ENCODE measurements around the gene ANKRD40CL. TPM values are rescaled to one million over a fixed set of nuclear protein-coding genes. Genes with fewer than 3 reads are reported as not detected.
A peak's percentile ranks its signal among the peaks of the same experiment; 100 is the strongest.

Gene ANKRD40CL
- total RNA-seq, 1 donor, result not detected

GRCh38 chr17:50790618-50791017 lies 23.3 kb upstream of the ANKRD40CL start:
- H3K4me3 ChIP-seq (ENCODE audit: low read depth, low read length), result no peak overlapping the region
- TF ChIP-seq, protein P1, sequence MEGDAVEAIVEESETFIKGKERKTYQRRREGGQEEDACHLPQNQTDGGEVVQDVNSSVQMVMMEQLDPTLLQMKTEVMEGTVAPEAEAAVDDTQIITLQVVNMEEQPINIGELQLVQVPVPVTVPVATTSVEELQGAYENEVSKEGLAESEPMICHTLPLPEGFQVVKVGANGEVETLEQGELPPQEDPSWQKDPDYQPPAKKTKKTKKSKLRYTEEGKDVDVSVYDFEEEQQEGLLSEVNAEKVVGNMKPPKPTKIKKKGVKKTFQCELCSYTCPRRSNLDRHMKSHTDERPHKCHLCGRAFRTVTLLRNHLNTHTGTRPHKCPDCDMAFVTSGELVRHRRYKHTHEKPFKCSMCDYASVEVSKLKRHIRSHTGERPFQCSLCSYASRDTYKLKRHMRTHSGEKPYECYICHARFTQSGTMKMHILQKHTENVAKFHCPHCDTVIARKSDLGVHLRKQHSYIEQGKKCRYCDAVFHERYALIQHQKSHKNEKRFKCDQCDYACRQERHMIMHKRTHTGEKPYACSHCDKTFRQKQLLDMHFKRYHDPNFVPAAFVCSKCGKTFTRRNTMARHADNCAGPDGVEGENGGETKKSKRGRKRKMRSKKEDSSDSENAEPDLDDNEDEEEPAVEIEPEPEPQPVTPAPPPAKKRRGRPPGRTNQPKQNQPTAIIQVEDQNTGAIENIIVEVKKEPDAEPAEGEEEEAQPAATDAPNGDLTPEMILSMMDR (IDR thresholded peaks at IDR 0.05; ENCODE audit: insufficient read depth, low read length), result no peak
- DNase-seq (ENCODE audit: low read depth), result no peak

DNA sequence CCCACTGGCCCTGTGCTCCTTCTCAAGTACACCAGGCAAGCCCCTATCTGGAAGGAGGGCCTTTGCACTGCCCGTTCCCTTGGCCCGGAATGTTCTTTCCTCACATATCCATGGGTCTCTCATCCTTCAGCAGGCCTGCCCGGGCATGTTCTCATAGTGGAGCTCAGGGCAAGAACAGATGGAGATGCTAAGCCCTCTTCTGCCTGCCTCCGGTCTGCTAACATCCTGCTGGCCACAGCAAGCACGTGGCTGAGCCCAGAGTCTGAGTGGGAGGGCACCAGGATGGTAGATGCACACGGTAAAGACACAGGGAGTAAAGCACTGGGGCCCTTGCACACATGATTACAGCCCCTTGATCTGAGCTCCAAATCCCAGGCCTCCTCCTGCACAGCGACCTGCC lies 19.8 kb upstream of the ANKRD40CL start:
- TF ChIP-seq, protein P1 (IDR thresholded peaks at IDR 0.05; ENCODE audit: insufficient read depth, low read length), result no peak
- no peak overlapping the region for H3K4me3 ChIP-seq (ENCODE audit: low read depth, low read length)
- no peak for DNase-seq (ENCODE audit: low read depth)

DNA sequence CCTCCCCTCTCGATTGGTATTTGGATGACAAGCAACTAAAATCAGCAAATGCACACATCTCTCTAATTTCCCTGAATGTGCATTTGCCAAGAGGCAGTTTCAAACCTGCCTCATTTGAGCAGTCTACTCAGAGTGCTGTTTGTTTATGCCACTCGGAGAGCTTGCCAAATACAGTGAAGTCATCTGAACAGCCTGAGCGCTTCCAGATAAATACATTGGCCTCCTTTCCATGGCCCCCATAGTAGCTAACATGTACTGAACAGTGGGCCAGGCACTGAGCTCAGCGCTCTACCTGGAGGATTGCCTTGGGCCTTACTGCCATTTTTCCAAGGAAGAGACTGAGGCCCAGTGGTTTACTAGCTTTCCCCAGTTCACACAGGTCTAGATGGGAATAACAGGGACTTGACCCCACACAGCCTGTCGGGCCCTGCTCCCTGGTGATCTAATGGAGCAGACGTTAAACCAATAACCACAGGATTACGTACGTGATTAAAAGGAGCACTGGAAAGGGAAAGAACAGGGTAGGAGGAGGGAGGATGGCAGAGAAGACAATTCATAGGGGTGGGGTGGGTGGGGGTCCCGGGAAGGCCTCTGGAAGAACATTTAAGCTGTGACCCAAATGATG lies 18.7 kb upstream of the ANKRD40CL start:
- H3K4me3 ChIP-seq (ENCODE audit: low read depth, low read length), result no peak overlapping the region
- TF ChIP-seq, protein P1 (IDR thresholded peaks at IDR 0.05; ENCODE audit: insufficient read depth, low read length), result no peak
- peak; percentile 75 for DNase-seq (ENCODE audit: low read depth)

- TF ChIP-seq, protein P1 (IDR thresholded peaks at IDR 0.05; ENCODE audit: insufficient read depth, low read length), result no peak
- no peak for DNase-seq (ENCODE audit: low read depth)
- no peak overlapping the region for H3K4me3 ChIP-seq (ENCODE audit: low read depth, low read length)
Observed at GRCh38 chr17:50785126-50785525, 17.8 kb upstream of the ANKRD40CL start.

- H3K4me3 ChIP-seq (ENCODE audit: low read depth, low read length), result no peak overlapping the region
- TF ChIP-seq, protein P1 (IDR thresholded peaks at IDR 0.05; ENCODE audit: insufficient read depth, low read length), result no peak
- no peak for DNase-seq (ENCODE audit: low read depth)
Observed at GRCh38 chr17:50783905-50784304, 16.6 kb upstream of the ANKRD40CL start.

DNA sequence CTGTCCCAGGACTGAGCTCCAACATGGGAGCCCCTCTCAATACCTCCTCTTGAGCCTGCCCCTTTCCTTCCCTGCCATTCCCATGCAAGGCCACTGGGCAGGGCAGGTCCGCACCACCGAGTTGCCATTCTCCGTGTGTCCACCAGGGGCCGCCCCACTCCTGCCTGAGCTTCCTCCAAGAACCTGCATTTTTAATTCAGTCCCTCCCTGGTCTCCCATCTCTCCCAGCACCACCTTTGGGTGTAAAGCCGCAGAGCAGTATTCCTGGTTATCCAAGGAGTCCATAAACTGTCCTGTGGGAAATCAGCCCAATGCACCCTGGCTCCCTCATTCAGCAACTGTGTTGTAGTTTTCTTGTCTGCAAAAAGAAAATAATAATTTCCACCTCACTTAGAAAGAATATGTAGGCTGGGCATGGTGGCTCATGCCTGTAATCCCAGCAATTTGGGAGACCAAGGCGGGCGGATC lies 15.9 kb upstream of the ANKRD40CL start:
- H3K4me3 ChIP-seq (ENCODE audit: low read depth, low read length), result no peak overlapping the region
- TF ChIP-seq, protein P1 (IDR thresholded peaks at IDR 0.05; ENCODE audit: insufficient read depth, low read length), result peak; percentile 100
- peak; percentile 88 for DNase-seq (ENCODE audit: low read depth)

DNA sequence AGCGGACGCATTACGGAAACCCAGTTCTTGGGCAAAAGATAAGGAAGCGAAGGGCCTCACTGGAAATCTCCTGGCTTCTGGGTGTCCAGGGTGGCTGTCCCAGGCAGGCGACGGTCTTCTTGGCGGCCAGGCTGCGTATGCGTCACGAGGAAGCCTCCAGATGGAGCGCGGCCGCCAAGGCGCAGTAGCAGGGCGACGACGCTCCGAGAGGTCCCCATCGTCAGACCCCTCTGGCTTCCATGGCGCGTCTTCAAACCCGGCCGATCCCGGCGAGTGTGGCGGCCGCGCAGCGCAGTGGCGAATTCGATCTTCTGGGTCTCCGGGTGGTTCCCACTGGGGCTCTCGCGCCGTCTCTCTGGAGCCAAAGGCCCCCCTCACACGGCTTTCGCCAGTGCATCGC lies 13.8 kb upstream of the ANKRD40CL start:
- TF ChIP-seq, protein P1 (IDR thresholded peaks at IDR 0.05; ENCODE audit: insufficient read depth, low read length), result no peak
- H3K4me3 ChIP-seq (ENCODE audit: low read depth, low read length), result peak overlapping the region; percentile 47
- no peak for DNase-seq (ENCODE audit: low read depth)

Measured in fibroblast of the aortic adventitia (primary cell).